HepG2 (cell line): ENCODE measurements around the gene SEC24A. TPM values are rescaled to one million over a fixed set of nuclear protein-coding genes. Genes with fewer than 3 reads are reported as not detected.
A peak's percentile ranks its signal among the peaks of the same experiment; 100 is the strongest.
"Not testable (repeated sequence)": the region's sequence is repeated elsewhere in the genome, so short reads cannot be mapped to it uniquely, and the experiment has no call there.

Source experiments
- ATAC-seq: fragments of 200-7000 bp; cut with Tn5 transposase; 3 replicates; pipeline ENCODE4 v1.9.1; 2020; ENCODE audit warnings: mild to moderate bottlenecking, moderate library complexity
- BruUV-seq: library from RNA; stranded (reverse); fragments of 400-500 nt; replicated peaks from 2 replicates; lab custom pipeline; 2021; lab: Mats Ljungman, UMichigan
- CTCF ChIA-PET: fragments of 300-600 bp; formaldehyde crosslinking; extraction: SDS; loops from one replicate; lab custom pipeline; 2021; ENCODE audit warnings: low total read pairs, inconsistent platforms, low intra/inter-chr PET ratio; lab: Yijun Ruan, JAX
- POLR2A ChIA-PET: fragments of 350-600 bp; sonication (Branson Sonifier 250); formaldehyde crosslinking; loops from one replicate; lab custom pipeline; 2020; ENCODE audit warnings: antibody characterized with exemption, inconsistent platforms; lab: Yijun Ruan, JAX
- DNase-seq: peaks from one replicate; pipeline ENCODE4 v3.0.0-alpha.2; 2015; ENCODE audit warnings: low spot score
- FAIRE-seq: peaks from 3 replicates; lab custom pipeline; 2011; peaks lifted over from hg19 to GRCh38; lab: Jason Lieb, UNC
- H2AFZ ChIP-seq: one replicate; pipeline ENCODE4 v1.6.1; 2011; ENCODE audit warnings: low read length, inconsistent platforms
- H3K27ac ChIP-seq: fragments of 300-600 bp; 3 replicates; pipeline ENCODE4 v1.8.0; 2011; ENCODE audit warnings: mixed run types, mild to moderate bottlenecking, mixed read lengths, low read length, inconsistent platforms; ENCODE audit not compliant: insufficient read depth; ENCODE audit errors: extremely low read length
- H3K27me3 ChIP-seq, 2 experiments: fragments of 200-600 bp in 1 of 2; 2 replicates in 1 of 2; 3 replicates in 1 of 2; pipeline versions ENCODE4 v1.6.0 to v1.8.0; 2011; ENCODE audit warnings: low read length in 2 of 2, mild to moderate bottlenecking in 2 of 2, moderate library complexity in 2 of 2, inconsistent platforms in 1 of 2; ENCODE audit not compliant: insufficient read depth in 2 of 2, control insufficient read depth in 1 of 2
- H3K36me3 ChIP-seq, 2 experiments: fragments of 200-600 bp in 1 of 2; replicated peaks in 1 of 2; 2 replicates in 1 of 2; 3 replicates in 1 of 2; pipeline versions ENCODE4 v1.5.1 to v1.8.0; 2011; ENCODE audit warnings: low read length in 2 of 2, inconsistent platforms in 1 of 2; ENCODE audit not compliant: insufficient read depth in 2 of 2, control insufficient read depth in 1 of 2
- H3K4me1 ChIP-seq: 2 replicates; pipeline ENCODE4 v1.5.1; 2012; ENCODE audit warnings: low read length, inconsistent platforms; ENCODE audit not compliant: insufficient read depth
- H3K4me2 ChIP-seq: 2 replicates; pipeline ENCODE4 v1.6.0; 2011; ENCODE audit warnings: low read depth, low read length, inconsistent platforms
- H3K4me3 ChIP-seq, 3 experiments: fragments of 200-600 bp in 1 of 3; sonication (generic), shearing (Covaris generic) in 1 of 3; replicated peaks in 1 of 3; 2 replicates each; pipeline ENCODE4 v1.5.1; 2011 to 2016; ENCODE audit warnings: low read length in 3 of 3, inconsistent platforms in 2 of 3, low read depth in 2 of 3, mild to moderate bottlenecking in 2 of 3, control low read depth in 1 of 3, mixed read lengths in 1 of 3; ENCODE audit not compliant: insufficient read depth in 1 of 3
- H3K79me2 ChIP-seq: one replicate; pipeline ENCODE4 v1.6.1; 2011; ENCODE audit warnings: low read length, inconsistent platforms; ENCODE audit not compliant: insufficient read depth
- H3K9ac ChIP-seq: 2 replicates; pipeline ENCODE4 v1.6.0; 2011; ENCODE audit warnings: mild to moderate bottlenecking, low read depth, low read length, inconsistent platforms; ENCODE audit not compliant: insufficient read depth
- H3K9me3 ChIP-seq: 2 replicates; pipeline ENCODE4 v1.5.1; 2012; ENCODE audit warnings: mild to moderate bottlenecking, low read length
- H4K20me1 ChIP-seq: 2 replicates; pipeline ENCODE4 v1.6.0; 2011; ENCODE audit warnings: inconsistent platforms, mild to moderate bottlenecking, low read length, moderate library complexity; ENCODE audit not compliant: insufficient read depth
- ZNF552 ChIP-seq: sonication (generic); formaldehyde crosslinking; IDR thresholded peaks from 2 replicates; pipeline ENCODE4 v1.9.0; 2022; ENCODE audit warnings: missing genetic modification reagents, mild to moderate bottlenecking, borderline replicate concordance
- WGBS: methylation state at CpG from one replicate; pipeline ENCODE4 v1.1.6; 2017; ENCODE audit warnings: low lambda C conversion rate; 5-methylcytosine and 5-hydroxymethylcytosine counted together
- in situ Hi-C: cut with HindIII; loops from 2 replicates; pipeline ENCODE4 v1.10.0; 2017; ENCODE audit warnings: low pct_unique_long_range_greater_than_20kb; ENCODE audit not compliant: extremely low pct_ligation_motif_present
- intact Hi-C: fragments of 100-400 bp; cut with micrococcal nuclease; formaldehyde crosslinking; loops from one replicate; pipeline ENCODE4 v1.10.0; 2022; ENCODE audit not compliant: unreplicated experiment
- polyA plus RNA-seq, 8 experiments: library from polyadenylated mRNA; depleted of rRNA in 3 of 8; stranded (reverse) in 7 of 8; unstranded in 1 of 8; fragments of >200 nt; fragmentation: Illumina TruSeq in 4 of 8; extraction: Trizol in 4 of 8; gene quantifications; 2 replicates each; pipeline versions ENCODE4 v1.2.1 to v1.2.3, GENCODE V29; 2011 to 2016; ENCODE audit warnings: low read depth in 4 of 8, missing spikeins in 1 of 8, mixed read lengths in 1 of 8; ENCODE audit not compliant: insufficient read depth in 1 of 8
- total RNA-seq, 5 experiments: library from RNA; depleted of rRNA; stranded (reverse); fragments of >200 nt; fragmentation: Illumina TruSeq; extraction: Trizol; gene quantifications; 2 replicates each; pipeline ENCODE4 v1.2.3, GENCODE V29; 2016; ENCODE audit warnings: low read depth in 1 of 5
- TF ChIP-seq, protein P1 (sequence below): sonication (generic); formaldehyde crosslinking; IDR thresholded peaks from 2 replicates; pipeline ENCODE4 v1.5.1; 2020; ENCODE audit warnings: missing genetic modification reagents, mild to moderate bottlenecking, borderline replicate concordance

SEC24A gene
- total and polyA plus RNA-seq, 2 of the 13 experiments (the other 11 are each of a cell fraction or from before 2014, with no cell fraction given) = 30.5 to 56.8 TPM

DNA sequence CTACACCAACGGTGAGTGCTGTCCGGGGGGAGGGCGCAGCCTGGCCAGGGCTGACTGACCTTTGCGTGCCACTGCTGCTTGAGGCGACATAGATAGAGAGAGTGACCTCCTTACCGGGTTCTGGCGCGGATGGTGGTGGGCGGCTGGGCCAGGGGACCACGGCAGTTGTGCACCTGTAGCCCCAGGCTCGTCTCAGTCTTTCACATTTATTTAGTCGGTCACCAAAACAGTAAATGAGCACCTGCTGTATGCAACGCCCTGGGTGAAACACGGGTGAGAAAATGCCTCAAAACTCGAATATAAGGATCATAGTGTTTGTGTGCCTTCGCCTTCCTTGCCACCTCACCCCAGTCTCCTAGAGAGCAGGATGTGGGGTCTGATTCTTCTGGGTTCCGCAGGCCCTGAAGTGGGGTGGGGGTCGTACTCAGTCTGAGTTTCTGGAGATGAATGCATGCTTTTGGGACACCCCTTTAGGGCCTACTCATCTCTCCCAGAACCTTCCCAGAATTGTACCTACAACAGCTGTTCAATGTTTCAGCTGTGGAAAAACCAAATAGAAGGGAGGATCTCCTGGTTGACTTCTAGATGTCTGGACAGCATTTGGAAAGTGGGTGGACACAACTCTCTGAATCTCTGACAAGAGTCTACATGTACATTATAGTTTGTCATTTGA lies 714 bp downstream of the SEC24A start (continued):
- TF ChIP-seq, protein P1, sequence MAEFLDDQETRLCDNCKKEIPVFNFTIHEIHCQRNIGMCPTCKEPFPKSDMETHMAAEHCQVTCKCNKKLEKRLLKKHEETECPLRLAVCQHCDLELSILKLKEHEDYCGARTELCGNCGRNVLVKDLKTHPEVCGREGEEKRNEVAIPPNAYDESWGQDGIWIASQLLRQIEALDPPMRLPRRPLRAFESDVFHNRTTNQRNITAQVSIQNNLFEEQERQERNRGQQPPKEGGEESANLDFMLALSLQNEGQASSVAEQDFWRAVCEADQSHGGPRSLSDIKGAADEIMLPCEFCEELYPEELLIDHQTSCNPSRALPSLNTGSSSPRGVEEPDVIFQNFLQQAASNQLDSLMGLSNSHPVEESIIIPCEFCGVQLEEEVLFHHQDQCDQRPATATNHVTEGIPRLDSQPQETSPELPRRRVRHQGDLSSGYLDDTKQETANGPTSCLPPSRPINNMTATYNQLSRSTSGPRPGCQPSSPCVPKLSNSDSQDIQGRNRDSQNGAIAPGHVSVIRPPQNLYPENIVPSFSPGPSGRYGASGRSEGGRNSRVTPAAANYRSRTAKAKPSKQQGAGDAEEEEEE (CRISPR knock-in tag) = 0 out of 2 replicates have a peak, but pooled peaks have one; percentile 26
- TF ChIP-seq ZNF552 = 0 out of 2 replicates have a peak, but pooled peaks have one; percentile 16

DNA sequence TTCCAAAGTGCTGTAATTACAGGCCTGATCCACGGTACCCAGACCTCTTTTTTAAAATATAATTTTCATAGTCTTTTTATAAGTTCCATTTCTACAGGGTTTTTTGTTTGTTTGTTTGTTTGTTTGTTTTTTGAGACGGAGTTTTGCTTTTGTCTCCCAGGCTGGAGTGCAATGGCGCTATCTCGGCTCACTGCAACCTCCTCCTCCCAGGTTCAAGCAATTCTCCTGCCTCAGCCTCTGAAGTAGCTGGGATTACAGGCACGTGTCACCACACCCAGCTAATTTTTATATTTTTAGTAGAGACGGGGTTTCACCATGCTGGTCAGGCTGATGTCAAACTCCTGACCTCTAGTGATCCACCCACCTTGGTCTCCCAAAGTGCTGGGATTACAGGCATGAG lies 2.1 kb downstream of the SEC24A start:
- 52% methylated on average over 6 of the region's 6 CpGs for WGBS
- DNase-seq, BruUV-seq, H3K27me3 ChIP-seq, CTCF ChIA-PET, H3K27ac ChIP-seq, in situ Hi-C loops, FAIRE-seq, ATAC-seq, H3K9me3 ChIP-seq, H2AFZ ChIP-seq: not testable (repeated sequence)
- peaks cover 75% of the 10 kb centered on the region for H3K4me1 ChIP-seq
- H3K36me3 ChIP-seq = peaks cover 0 to 18% of the 10 kb centered on the region in 2 experiments; a peak in 2 of 5 replicates
- H3K4me2 ChIP-seq = peak overlapping the region; percentile 93
- H3K79me2 ChIP-seq = peaks cover 67% of the 10 kb centered on the region
- peak overlapping the region; percentile 79 to 97 (median 97) for H3K4me3 ChIP-seq
- H4K20me1 ChIP-seq = peaks cover 16% of the 10 kb centered on the region
- intact Hi-C loops = loop anchor here (2.0 kb wide), 1 partner anchor 64 kb away; no protein-coding TSS in a partner anchor
- H3K9ac ChIP-seq = peak overlapping the region; percentile 99
- POLR2A ChIA-PET = interaction anchor here (1.2 to 1.4 kb wide), 2 partner anchors 12 to 24 kb away, joined by 3 to 5 read pairs; no protein-coding TSS in a partner anchor
